Osteocyte (in vitro differentiated cells): ENCODE data around the gene SMURF1. TPM values are rescaled to one million over a fixed set of nuclear protein-coding genes. Genes with fewer than 3 reads are reported as not detected.

Experiments
- DNase-seq: peaks from one replicate; pipeline ENCODE4 v3.0.0; 2021; ENCODE audit warnings: mixed read lengths; ENCODE audit not compliant: unreplicated experiment; ENCODE audit errors: extremely low spot score
- H3K27ac Mint-ChIP-seq: one replicate; pipeline ENCODE4 v1.8.0; 2021; ENCODE audit warnings: mild to moderate bottlenecking, mixed read lengths; ENCODE audit not compliant: unreplicated experiment
- H3K27me3 Mint-ChIP-seq: one replicate; pipeline ENCODE4 v1.8.0; 2021; ENCODE audit warnings: mixed read lengths; ENCODE audit not compliant: unreplicated experiment
- H3K36me3 Mint-ChIP-seq: one replicate; pipeline ENCODE4 v1.8.0; 2021; ENCODE audit warnings: mixed read lengths; ENCODE audit not compliant: unreplicated experiment
- H3K4me1 Mint-ChIP-seq: one replicate; pipeline ENCODE4 v1.8.0; 2021; ENCODE audit warnings: mixed read lengths; ENCODE audit not compliant: unreplicated experiment
- H3K4me3 Mint-ChIP-seq: one replicate; pipeline ENCODE4 v1.8.0; 2021; ENCODE audit warnings: mild to moderate bottlenecking, moderate library complexity, mixed read lengths; ENCODE audit not compliant: unreplicated experiment
- H3K9me3 Mint-ChIP-seq: one replicate; pipeline ENCODE4 v1.8.0; 2021; ENCODE audit warnings: mixed read lengths; ENCODE audit not compliant: unreplicated experiment
- CTCF ChIP-seq: fragments of 200-600 bp; sonication (generic); IDR thresholded peaks from 2 replicates; pipeline ENCODE4 v1.5.0; 2021; ENCODE audit warnings: antibody characterized with exemption, mild to moderate bottlenecking, moderate library complexity
- total RNA-seq: library from RNA; stranded (reverse); gene quantifications from 2 replicates; pipeline ENCODE4 v1.2.1, GENCODE V29; 2021

SMURF1 gene
- total RNA-seq, 1 donor from 2014 or later, result 24.1 TPM

GRCh38 chr7:99002148-99002826 lies 141.6 kb downstream of the SMURF1 start:
- Mint-ChIP-seq H3K9me3 (no peaks in the 10 kb centered on the region), H3K27me3 (no peaks in the 10 kb centered on the region), H3K36me3 (peaks cover 36% of the 10 kb centered on the region), H3K4me1 (peaks cover 5% of the 10 kb centered on the region), H3K4me3 (no peak overlapping the region), H3K27ac (no peak overlapping the region)
- no peak for TF ChIP-seq CTCF
- DNase-seq, result peak; percentile 59

GRCh38 chr7:99001482-99002147 lies 142.3 kb downstream of the SMURF1 start:
- no peaks in the 10 kb centered on the region for H3K9me3 Mint-ChIP-seq
- TF ChIP-seq CTCF, result no peak
- H3K4me3 Mint-ChIP-seq, result no peak overlapping the region
- no peaks in the 10 kb centered on the region for H3K27me3 Mint-ChIP-seq
- DNase-seq, result peak; percentile 23
- peaks cover 33% of the 10 kb centered on the region for H3K36me3 Mint-ChIP-seq
- peaks cover 5% of the 10 kb centered on the region for H3K4me1 Mint-ChIP-seq
- H3K27ac Mint-ChIP-seq, result peak overlapping the region; percentile 32

GRCh38 chr7:99000904-99001465 lies 142.9 kb downstream of the SMURF1 start:
- DNase-seq, result peak; percentile 63
- Mint-ChIP-seq H3K4me1 (peaks cover 5% of the 10 kb centered on the region), H3K27me3 (no peaks in the 10 kb centered on the region), H3K36me3 (peaks cover 37% of the 10 kb centered on the region), H3K9me3 (no peaks in the 10 kb centered on the region), H3K27ac (peak overlapping the region; percentile 32), H3K4me3 (no peak overlapping the region)
- no peak for TF ChIP-seq CTCF

GRCh38 chr7:99000196-99000903 lies 143.6 kb downstream of the SMURF1 start:
- H3K36me3 Mint-ChIP-seq, result peaks cover 35% of the 10 kb centered on the region
- peaks cover 5% of the 10 kb centered on the region for H3K4me1 Mint-ChIP-seq
- no peak for TF ChIP-seq CTCF
- no peaks in the 10 kb centered on the region for H3K27me3 Mint-ChIP-seq
- no peaks in the 10 kb centered on the region for H3K9me3 Mint-ChIP-seq
- peak; percentile 82 for DNase-seq
- no peak overlapping the region for H3K4me3 Mint-ChIP-seq
- no peak overlapping the region for H3K27ac Mint-ChIP-seq
